A204.1 (cell line): ENCODE data around the gene SLCO1C1.
"Not testable (repeated sequence)": the region's sequence is repeated elsewhere in the genome, so short reads cannot be mapped to it uniquely, and the experiment has no call there.

ENCODE experiments used
- FAIRE-seq: peaks from 2 replicates; lab custom pipeline; 2012; peaks lifted over from hg19 to GRCh38; lab: Jason Lieb, UNC

The SLCO1C1 gene, protein sequence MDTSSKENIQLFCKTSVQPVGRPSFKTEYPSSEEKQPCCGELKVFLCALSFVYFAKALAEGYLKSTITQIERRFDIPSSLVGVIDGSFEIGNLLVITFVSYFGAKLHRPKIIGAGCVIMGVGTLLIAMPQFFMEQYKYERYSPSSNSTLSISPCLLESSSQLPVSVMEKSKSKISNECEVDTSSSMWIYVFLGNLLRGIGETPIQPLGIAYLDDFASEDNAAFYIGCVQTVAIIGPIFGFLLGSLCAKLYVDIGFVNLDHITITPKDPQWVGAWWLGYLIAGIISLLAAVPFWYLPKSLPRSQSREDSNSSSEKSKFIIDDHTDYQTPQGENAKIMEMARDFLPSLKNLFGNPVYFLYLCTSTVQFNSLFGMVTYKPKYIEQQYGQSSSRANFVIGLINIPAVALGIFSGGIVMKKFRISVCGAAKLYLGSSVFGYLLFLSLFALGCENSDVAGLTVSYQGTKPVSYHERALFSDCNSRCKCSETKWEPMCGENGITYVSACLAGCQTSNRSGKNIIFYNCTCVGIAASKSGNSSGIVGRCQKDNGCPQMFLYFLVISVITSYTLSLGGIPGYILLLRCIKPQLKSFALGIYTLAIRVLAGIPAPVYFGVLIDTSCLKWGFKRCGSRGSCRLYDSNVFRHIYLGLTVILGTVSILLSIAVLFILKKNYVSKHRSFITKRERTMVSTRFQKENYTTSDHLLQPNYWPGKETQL

GRCh38 chr12:20695232-20695631, at the start of gene SLCO1C1:
Gene SLCO1C1 (plus strand): TSS chr12:20695332. CDS start chr12:20699577, 4,245 bp downstream.
- no peak for FAIRE-seq

DNA sequence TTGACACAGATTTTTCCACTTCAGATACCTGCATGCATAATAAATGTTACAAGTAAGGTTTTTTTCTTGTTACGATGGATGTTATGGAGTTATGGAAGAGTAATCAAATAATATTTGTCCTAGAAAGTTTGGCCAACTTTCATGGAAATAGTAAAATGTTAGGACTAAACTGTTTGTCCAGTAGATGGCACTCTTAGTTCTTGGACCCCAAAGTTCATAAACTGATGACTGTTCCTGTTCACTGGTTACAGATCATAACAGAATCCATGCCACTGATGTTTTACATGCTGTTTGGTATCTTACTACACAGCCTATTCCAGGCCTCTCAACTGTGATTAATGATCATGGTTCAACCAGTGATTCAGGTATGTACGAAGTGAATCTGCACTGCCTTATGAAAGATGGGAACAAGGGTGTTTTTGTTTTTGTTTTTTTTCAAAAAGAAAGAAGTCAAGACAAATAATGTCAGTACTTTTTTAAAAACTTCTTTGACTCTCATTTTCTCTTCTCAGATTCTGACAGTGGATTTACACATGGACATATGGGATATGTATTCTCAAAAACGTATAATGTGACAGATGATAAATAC, 48.8 kb upstream of the SLCO1C1 start:
- peak; percentile 96 for FAIRE-seq

- no peak for FAIRE-seq
These were observed 41.3 kb upstream of the SLCO1C1 start for GRCh38 chr12:20653871-20654270.

GRCh38 chr12:20656600-20656999, 38.5 kb upstream of the SLCO1C1 start:
- FAIRE-seq, result no peak

DNA sequence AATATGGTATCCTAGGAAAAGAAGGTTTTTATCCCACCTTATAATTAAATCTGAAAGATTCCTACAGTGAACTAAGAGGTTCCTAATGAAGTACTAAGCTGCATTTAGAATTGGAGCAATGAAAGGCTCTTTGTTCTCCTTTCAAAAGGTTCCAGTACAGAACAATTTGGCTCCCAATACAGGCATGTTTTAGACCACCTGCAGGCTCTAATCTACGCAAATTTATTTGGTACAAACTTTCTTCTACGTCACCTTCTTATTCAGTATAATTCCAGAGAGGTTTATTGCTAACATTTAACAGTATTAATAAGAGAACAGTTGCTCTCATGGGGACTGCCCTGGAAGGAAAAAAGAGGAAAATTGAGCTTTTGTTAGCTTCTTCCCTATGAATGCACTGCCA, 37.6 kb upstream of the SLCO1C1 start:
- no peak for FAIRE-seq

DNA sequence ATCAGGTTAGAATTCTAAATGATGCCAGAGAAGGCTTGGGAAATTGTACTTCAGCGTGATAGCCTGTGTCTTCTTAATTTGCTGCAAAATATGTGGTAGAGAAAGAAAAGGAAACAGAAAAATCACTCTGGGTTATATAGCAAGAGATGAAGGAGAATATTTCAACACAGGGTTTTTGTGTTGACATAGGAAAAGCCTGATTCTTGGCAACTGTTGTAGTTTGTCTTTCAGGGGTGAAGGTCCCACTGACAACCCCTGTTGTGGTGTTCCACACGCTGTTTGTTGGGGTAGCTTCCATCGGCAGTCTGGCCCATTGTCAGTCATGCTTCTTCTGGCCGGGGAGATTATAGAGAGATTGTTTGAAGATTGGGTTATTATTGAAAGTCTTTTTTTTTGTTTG, 13.8 kb upstream of the SLCO1C1 start:
- FAIRE-seq, result no peak

GRCh38 chr12:20696181-20696905, 1.2 kb downstream of the SLCO1C1 start:
- FAIRE-seq, result no peak

DNA sequence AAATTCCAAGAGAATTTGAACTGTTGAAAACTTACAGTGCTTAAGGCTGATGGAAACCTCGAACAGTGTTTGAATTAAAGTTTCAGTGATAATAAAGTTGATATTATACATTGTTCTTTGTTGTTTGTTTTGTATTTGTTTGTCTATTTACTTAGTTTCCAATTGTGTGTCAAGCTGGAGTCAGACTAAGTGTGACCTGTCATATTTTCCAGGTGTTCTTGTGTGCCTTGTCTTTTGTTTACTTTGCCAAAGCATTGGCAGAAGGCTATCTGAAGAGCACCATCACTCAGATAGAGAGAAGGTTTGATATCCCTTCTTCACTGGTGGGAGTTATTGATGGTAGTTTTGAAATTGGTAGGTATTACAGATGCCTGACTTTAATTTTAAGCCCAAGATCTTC, 6.0 kb downstream of the SLCO1C1 start:
- no peak for FAIRE-seq

GRCh38 chr12:20704860-20705259, 9.7 kb downstream of the SLCO1C1 start:
- no peak for FAIRE-seq

DNA sequence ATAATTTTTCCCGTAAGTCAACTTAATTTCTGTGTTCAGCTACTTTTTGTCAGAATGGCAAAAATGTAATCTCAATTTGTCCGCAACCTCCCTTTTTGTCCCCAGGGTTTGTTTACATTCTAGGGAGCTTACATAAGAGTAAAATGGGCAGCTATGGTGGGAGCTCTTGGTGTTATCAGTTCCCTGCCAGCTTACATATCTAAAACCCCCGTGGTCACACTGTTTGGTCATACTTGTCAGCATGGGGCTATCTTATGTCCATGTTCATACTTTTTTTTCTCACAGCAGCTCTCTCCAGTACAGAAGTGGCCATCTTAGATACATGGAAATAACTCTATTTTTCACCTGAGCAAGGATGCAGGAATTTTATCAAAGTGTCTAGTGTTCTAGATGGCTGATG, 16.7 kb downstream of the SLCO1C1 start:
- no peak for FAIRE-seq

DNA sequence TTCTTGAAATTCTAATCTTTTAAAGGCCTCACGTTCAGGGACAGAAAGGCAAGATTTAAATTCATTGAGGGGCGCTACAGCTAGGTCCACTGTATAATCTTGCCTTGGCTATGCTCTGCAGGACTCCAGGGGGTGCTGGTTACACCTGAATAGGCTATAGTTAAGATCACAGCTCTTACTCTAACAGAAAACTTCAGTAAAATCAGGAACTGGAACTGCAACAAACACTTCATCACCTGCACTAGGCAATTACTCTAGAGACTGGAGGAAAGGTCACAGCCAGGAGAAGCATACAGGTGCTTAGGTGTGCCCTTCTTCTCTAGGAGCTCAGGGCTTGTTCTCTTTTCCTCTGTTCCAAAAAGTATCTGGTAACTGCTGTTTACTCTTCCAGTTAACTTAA, 20.9 kb downstream of the SLCO1C1 start:
- no peak for FAIRE-seq

- FAIRE-seq, result no peak
These were observed 21.9 kb downstream of the SLCO1C1 start for GRCh38 chr12:20716985-20717384.

DNA sequence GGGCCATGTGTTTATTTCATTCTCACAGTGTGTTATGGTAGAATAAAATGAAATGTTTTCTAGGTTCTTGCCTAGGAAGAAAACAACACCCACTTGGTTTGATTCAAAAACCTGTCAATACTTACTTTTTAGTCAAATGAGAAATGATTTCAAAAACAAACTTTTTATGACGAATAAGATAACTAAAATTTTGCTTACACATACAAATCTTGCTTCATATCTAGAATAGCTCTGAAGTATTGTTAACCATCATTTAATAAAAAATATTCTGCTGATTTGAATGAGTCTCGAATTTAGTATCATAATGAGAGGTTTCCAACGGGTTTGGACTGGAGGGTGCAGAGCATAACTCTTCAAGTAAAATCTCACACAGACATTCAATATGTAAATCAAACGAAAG, 23.2 kb downstream of the SLCO1C1 start:
- no peak for FAIRE-seq

DNA sequence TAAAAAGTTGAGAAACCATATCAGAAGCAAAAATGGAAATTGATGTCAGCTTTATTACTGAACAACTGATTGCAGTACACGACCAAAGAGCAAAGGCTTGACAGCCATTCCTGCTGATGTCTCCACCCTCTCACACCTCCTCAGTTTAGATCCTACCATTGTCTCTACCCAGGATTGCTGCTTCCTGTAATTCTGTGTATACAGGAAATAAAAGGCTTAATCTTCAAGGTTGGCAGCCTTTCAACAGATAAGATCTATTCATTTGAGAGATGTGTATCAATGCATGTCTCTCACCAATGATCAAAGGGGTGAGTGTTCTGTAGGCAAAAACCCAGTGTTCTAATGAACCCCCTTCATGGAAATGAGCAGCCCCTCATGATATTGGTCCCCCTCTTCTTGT, 27.0 kb downstream of the SLCO1C1 start:
- FAIRE-seq, result no peak

- FAIRE-seq, result no peak
These were observed 36.1 kb downstream of the SLCO1C1 start for GRCh38 chr12:20731274-20731673.

DNA sequence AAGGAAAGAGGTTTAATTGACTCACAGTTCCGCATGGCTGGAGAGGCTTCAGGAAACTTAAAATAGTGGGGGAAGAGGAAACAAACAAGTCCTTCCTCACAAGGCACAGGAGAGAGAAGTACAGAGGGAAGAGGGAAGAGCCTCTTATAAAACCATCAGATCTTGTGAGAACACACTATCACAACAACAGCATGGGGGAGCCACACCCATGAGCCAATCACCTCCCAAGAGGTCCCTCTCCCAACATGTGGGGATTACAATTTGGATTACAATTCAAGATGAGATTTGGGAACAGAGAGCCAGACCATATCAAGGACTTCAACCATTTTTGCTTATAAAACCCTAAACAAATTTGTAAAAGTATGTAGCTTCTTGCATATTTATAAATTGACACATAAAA, 45.8 kb downstream of the SLCO1C1 start:
- FAIRE-seq, result no peak

GRCh38 chr12:20748198-20748597, 53.1 kb downstream of the SLCO1C1 start:
- FAIRE-seq, result no peak

DNA sequence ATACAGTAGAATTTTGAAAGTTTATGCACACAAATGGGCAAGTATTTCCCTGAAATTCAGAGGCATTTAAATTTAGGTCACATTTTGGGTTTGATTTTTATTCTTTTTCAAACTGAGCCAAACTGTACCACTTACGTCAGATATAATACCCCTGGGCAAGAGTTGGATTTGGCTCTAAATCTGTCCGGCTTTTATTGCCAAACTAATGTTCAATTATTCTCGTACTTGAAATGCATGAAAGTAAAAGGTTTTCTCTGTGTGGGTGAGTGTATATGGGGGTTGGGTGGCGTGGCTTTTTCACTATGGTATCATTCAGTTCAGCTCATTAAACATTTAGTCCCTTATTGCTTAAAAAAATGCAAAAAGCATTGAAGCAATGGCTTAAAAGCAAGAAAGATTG, 55.9 kb downstream of the SLCO1C1 start:
- no peak for FAIRE-seq

DNA sequence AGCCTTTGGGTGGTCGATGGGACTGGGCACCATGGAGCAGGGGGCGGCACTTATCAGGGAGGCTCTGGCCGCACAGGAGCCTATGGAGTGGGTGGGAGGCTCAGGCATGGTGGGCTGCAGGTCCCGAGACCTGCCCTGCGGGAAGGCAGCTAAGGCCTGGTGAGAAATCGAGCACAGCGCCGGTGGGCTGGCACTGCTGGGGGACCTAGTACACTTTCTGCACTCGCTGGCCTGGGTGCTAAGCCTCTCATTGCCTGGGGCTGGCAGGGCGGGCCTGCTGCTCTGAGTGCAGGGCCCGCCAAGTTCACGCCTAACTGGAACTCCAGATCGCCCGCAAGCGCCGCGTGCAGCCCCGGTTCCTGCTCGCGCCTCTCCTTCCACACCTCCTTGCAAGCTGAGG, 82.3 kb downstream of the SLCO1C1 start:
- FAIRE-seq, result no peak

DNA sequence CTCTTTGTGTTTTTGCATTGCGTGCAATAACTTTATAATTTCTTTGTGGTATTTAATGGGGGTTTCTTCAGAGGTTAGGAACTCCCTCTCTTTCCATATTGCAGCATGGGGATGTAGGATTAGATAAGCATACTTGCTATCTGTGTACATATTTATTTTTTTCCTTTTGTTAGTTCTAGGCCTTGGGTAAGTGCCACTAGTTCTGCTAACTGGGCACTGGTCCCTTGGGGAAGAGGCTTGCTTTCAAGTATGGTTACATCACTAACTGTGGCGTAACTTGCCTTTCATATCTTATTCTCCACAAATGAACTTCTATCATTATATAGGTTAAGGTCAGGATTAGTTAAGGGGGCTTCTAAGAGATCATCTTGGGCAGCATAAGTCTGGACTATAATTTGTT, 83.8 kb downstream of the SLCO1C1 start:
- FAIRE-seq, result no peak

DNA sequence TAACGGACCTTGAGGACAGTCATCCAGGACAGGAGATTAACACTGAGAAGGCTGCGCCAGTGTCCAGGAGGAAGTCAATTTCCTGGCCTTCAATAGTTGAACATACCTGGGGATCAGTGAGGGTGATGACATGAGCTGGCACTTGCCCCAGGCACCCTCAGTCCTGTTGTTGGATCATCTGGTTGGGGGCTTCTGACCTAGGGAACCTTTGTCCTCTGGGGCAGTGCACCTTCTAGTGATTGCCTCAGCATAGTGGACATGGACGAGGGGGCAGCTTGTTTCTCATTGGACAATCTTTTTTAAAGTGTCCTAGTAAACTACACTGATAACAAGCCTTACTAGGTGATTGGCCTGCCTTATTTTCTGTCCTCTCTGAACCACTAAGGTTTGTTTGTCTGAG, 84.8 kb downstream of the SLCO1C1 start:
- FAIRE-seq, result not testable (repeated sequence)

DNA sequence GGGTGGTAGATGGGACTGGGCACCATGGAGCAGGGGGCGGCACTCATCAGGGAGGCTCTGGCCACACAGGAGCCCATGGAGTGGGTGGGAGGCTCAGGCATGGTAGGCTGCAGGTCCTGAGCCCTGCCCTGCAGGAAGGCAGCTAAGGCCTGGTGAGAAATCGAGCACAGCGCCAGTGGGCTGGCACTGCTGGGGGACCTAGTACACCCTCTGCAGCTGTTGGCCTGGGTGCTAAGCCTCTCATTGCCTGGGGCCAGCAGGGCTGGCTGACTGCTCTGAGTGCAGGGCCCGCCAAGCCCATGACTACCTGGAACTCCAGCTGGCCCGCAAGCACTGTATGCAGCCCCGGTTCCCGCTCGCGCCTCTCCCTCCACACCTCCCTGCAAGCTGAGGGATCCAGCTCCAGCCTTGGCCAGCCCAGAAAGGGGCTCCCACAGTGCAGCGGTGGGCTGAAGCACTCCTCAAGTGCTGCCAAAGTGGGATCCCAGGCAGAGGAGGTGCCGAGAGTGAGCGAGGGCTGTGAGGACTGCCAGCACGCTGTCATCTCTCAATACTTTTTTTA, 88.7 kb downstream of the SLCO1C1 start:
- not testable (repeated sequence) for FAIRE-seq
